ENCODE data around the gene NCKAP5.
"Not testable (repeated sequence)": the region's sequence is repeated elsewhere in the genome, so short reads cannot be mapped to it uniquely, and the experiment has no call there.

Gene NCKAP5

DNA sequence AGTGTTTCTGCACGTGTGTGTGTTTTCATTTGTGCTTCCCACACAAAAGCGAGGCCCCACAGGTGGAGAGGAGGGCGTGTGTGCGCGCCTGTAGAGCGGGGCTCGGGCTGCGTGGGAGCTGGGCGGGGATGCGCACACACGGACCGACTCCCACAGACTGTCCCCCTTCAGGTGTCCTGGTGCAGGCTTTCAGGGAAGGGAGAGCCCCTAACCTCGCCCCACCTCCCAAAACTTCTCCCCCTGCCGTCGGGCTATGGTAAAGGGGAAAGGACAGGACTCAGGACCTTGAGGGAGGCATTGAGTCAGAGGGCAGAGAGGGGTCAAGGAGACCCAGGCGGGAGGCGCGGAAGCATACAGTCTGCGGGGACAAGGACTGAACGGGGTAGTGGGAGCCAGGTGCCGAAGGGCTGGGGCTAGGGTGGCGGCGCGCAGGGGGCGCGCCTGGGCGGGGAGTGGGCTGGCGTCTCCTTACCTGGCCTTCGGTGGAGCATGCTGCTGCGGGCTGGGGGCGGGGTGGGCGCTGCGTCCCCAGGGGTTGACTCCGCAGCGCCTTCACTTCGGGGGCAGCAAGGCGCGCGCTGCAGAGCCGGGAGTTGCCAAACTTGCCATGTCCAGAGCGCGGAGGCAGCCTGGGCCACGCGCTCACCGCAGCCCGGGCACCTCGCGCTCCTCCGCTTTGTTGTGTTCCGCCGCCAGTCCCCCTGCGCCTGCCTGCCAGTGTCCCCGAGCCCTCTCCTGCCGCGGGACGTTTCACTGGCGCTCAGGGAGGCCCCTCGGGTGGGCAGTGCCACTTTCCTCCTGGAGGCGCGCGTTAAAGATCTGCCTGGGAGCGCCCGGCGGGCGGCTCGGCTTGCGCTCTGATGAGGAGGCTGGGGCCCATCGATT lies 302.0 kb downstream of the NCKAP5 start:
- DNase-seq (ENCODE audit: low spot score) = no peak

DNA sequence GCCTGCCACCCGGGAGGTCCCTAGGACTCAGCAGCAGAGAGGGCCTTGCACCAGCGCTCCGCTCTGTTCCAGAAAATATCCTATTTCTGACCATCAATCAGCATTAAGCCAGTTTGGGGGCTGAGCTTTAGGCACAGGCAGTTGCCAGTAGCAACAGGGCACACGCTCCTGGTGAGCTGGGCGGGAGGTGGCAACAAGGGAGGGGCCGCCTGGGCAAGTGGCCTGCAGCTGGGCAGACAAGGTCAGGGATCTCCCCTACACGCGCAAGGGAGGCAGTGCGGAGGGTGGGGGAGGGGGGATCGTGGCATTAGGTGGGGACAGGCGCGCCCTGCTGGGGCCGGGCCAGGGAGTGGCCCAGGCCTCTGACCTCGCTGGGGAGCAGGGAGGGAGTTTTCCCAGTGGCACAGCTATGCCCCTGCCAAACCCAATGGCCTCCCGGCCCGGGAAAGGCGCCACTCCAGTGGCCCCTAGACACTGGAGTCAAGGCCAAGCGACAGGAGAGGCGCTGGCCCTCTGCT lies 302.8 kb downstream of the NCKAP5 start:
- peak; percentile 45 for DNase-seq (ENCODE audit: low spot score)

GRCh38 chr2:133264989-133265401 lies 303.3 kb downstream of the NCKAP5 start:
- no peak for DNase-seq (ENCODE audit: low spot score)

DNA sequence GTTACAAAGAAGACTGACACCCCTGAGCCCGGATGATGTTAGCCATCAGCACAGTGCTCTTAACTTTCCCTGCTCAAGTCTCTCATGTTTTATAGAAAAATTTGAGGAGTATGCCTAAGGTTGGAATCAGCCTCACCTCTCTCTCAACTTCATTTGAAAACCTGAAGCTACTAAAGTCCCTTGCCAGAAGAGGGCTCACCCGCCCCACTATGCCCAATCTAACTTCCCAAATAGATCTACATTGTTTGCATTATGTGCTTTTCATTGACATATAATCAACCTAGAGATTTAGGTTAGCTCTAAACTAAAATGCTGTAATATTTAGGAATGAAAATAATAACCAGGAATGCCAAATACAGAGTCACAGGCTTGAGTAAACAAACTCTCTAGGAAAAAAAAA lies 305.4 kb downstream of the NCKAP5 start:
- DNase-seq (ENCODE audit: low spot score) = no peak

DNA sequence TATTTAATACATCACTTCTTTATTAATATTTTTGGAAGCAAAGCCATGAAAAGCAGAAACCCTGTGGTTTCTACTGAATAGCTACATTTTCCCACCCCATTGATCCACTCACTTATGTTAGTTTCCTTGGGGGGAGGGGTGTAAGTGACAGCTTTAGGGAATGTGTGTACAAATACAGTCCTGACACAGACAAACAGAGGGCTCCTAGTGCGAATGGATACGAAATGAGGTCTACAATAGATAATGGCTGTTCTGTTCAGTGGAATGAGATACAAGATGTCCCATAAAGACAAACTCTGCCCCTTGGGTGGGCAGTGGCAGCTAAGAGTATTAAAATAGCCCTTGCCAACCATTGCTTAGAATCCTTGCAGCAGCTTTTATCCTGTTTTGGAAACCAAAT lies 312.9 kb downstream of the NCKAP5 start:
- peak; percentile 74 for DNase-seq (ENCODE audit: low spot score)

- DNase-seq (ENCODE audit: low spot score) = no peak
Measured at GRCh38 chr2:133253793-133254192, 314.5 kb downstream of the NCKAP5 start.

DNA sequence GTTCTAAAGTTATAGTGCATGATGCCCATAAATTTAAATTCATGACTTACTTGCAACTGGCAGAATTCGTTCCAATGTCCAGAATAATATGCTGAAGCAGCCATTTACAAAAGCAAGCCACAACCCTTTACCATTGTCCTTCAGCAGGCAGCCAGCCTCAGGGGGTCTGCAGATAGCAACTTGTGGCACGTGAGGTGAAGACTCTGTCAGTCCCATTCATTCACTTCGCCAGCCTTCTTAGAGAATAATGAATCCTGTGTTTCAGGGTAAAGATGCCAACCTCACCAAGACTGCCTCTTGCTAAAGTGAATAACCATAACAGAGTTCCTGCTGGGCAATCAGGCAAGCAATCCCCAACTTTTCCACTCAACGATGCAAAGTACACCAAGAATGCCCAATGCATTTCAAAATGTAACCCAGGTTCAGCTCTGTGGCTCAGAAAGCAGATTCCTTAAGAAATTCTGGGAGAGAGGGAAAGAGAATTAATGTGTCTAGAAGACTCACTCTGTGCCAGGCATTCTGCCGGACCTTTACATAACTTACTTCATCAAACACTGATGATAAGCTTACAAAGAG lies 315.4 kb downstream of the NCKAP5 start:
- no peak for DNase-seq (ENCODE audit: low spot score)

GRCh38 chr2:133249362-133249761 lies 318.9 kb downstream of the NCKAP5 start:
- no peak for DNase-seq (ENCODE audit: low spot score)

DNA sequence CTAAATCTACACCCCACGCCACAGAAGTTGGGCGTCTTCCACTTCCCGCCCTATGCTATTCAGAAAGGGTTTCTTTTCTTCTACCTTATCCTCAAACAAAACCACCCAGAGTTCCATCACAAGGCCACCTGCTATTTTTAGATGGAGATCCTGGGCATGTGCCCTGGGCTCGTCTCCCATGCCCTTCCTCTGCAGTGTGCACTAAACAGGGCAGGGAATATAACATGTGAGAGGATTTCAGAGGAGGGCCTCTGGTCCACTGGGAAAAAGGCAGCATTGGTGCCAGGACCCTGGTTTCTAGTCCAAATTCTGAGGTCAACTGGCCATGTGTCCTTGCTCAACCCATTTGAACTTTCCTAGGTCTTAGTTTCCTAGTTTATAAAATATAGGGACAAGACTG lies 320.0 kb downstream of the NCKAP5 start:
- no peak for DNase-seq (ENCODE audit: low spot score)

GRCh38 chr2:133247631-133248030 lies 320.6 kb downstream of the NCKAP5 start:
- DNase-seq (ENCODE audit: low spot score) = peak; percentile 61

DNA sequence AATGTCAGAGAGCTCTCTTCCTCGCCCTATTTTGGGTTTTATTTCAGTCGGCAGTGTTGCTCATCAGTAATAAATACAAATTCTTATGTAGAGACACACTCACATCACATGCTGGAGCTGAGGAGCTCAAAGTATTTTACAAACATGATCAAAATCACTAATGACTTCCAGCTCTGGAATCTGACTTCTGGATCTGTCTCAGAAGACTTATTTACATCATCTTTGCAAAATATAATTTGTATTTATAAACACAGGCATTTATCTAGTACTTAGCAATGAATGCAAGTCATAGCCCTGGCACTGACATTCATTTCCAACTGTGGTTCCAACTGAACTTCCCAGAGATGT lies 327.1 kb downstream of the NCKAP5 start:
- no peak for DNase-seq (ENCODE audit: low spot score)

DNA sequence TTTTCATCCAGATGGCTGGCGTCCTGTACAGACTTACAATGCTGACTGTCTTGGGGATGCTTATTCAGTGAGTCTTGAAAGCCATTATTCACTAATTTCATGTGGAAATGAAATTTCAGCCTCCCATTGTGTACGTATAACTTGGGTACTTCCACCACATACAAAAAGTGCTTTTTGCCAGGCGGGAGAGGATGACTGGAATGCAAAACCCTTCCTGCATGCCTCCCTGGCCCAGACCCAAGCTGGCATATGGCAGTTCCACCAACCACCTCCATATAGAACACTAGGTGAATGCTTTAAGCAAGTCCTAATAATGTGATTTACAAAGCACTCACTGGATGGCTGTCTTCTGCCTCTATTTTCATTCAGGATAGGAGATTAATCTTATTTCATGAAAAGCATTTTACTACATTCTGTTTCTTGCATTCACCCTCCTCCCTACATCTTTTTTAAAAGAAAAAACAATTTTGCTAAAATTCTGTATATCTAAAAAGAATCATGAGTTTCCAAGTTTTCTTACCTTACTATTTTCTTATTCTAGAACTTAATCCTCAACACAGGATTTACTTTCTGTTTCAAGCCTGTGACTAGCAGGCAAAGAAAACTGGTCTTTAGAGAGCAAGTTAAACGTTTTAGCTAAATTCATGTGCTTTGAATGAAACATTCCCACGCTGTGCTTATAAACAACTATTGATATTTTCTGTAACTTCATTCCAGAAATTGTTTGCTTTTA lies 327.6 kb downstream of the NCKAP5 start:
- DNase-seq (ENCODE audit: low spot score) = peak; percentile 36

- no peak for DNase-seq (ENCODE audit: low spot score)
Measured at GRCh38 chr2:133235968-133236367, 332.3 kb downstream of the NCKAP5 start.

- DNase-seq (ENCODE audit: low spot score) = no peak
Measured at GRCh38 chr2:133232556-133232955, 335.7 kb downstream of the NCKAP5 start.

DNA sequence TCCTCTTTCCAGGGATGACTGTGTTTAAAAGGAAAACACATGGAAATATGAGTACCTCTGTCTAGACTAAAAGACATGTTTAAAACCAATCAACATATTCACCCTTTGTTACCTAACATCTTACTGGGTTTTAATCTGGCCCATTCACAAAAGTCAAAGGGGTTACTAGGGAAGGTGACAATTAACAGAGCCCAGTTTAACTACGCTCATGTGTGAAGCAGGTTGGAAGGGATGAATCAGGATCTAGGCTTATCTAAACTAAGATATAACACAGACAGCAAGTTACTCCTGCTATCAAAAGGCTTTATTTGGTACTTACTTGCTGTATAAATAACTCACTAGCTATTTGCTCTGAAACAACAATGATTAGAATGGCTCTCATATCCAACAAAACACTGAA lies 337.0 kb downstream of the NCKAP5 start:
- no peak for DNase-seq (ENCODE audit: low spot score)

DNA sequence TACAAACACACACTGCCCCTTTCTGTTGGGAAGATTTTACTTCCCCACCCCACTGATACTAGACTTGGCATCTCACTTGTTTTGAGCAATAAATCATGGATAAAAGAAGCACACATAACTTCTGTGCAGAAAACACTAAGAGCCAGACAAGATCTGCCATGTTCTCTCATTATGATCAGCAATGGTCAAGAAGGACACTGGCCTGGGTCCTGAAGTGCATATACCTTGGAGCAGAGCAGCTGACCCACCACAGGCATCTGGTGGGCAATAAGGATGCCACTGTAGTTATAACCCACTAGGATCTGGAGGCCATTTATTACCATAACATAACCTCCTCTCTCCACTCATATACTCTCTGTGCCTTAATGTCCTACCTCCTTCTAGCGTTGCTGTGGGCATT lies 338.3 kb downstream of the NCKAP5 start:
- no peak for DNase-seq (ENCODE audit: low spot score)

- DNase-seq (ENCODE audit: low spot score) = no peak
Measured at GRCh38 chr2:133223226-133223625, 345.0 kb downstream of the NCKAP5 start.

- no peak for DNase-seq (ENCODE audit: low spot score)
Measured at GRCh38 chr2:133221398-133221797, 346.9 kb downstream of the NCKAP5 start.

DNA sequence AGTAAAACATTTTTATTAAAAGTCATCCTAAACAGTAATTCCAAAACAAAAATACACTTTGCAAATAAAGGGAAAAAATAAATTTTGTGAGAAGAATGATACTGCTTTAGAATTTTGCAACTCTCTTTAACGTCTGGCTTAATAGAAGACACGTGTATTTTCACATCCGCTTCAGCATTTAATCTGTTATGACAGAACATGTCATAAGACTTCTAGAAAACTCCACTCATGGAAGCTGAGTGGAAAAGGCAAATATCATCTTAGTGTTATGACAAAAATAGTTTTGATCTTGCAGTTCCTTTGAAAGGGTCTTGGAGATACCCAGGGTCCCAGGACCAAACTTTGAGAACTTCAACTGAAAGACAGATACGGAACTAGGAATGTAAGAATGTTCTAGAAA lies 350.1 kb downstream of the NCKAP5 start:
- DNase-seq (ENCODE audit: low spot score) = no peak

DNA sequence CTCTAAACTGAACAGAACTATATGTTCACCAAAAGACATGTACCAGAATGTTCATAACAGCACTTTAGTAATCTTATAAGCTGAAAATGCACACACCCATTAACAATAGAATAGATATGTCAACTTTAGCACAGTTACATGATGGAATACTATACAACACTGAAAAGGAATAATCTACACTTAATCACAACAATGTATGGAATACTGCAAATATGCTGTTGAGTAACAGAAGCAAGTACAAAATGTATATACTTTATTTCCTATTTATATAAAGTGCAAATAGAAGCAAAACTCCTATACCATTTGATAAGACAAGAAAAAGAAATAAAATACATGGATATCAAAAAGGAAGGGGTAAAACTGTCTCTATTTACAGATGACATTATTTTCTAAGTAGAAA lies 352.8 kb downstream of the NCKAP5 start:
- no peak for DNase-seq (ENCODE audit: low spot score)

GRCh38 chr2:133213651-133214050 lies 354.6 kb downstream of the NCKAP5 start:
- DNase-seq (ENCODE audit: low spot score) = no peak

- DNase-seq (ENCODE audit: low spot score) = no peak
Measured at GRCh38 chr2:133209325-133209724, 358.9 kb downstream of the NCKAP5 start.

GRCh38 chr2:133206666-133207065 lies 361.6 kb downstream of the NCKAP5 start:
- not testable (repeated sequence) for DNase-seq (ENCODE audit: low spot score)

All from globus pallidus (tissue), 1 donor.